Measurements from ENCODE around the gene PHLDB2.
A peak's percentile ranks its signal among the peaks of the same experiment; 100 is the strongest.

The PHLDB2 gene

GRCh38 chr3:111851511-111851954 lies 7.5 kb upstream of the PHLDB2 start:
- DNase-seq (ENCODE audit: low read depth in 2 of 2): no peak

GRCh38 chr3:111852540-111852939 lies 6.5 kb upstream of the PHLDB2 start:
- no peak for DNase-seq (ENCODE audit: low read depth in 2 of 2)

GRCh38 chr3:111853068-111853467 lies 6.0 kb upstream of the PHLDB2 start:
- no peak for DNase-seq (ENCODE audit: low read depth in 2 of 2)

- no peak for DNase-seq (ENCODE audit: low read depth in 2 of 2)
These were observed 4.1 kb upstream of the PHLDB2 start for GRCh38 chr3:111854990-111855389.

GRCh38 chr3:111856501-111856900 lies 2.6 kb upstream of the PHLDB2 start:
- DNase-seq (ENCODE audit: low read depth in 2 of 2): no peak

- no peak for DNase-seq (ENCODE audit: low read depth in 2 of 2)
These were observed 1.6 kb upstream of the PHLDB2 start for GRCh38 chr3:111857474-111857873.

- no peak for DNase-seq (ENCODE audit: low read depth in 2 of 2)
These were observed 423 bp upstream of the PHLDB2 start for GRCh38 chr3:111858642-111859041.

GRCh38 chr3:111859974-111860859 lies 1.2 kb downstream of the PHLDB2 start:
- DNase-seq (ENCODE audit: low read depth in 2 of 2): peak; percentile 16 to 18

GRCh38 chr3:111861391-111861790 lies 2.3 kb downstream of the PHLDB2 start:
- no peak for DNase-seq (ENCODE audit: low read depth in 2 of 2)

GRCh38 chr3:111862415-111862814 lies 3.4 kb downstream of the PHLDB2 start:
- no peak for DNase-seq (ENCODE audit: low read depth in 2 of 2)

GRCh38 chr3:111862974-111863373 lies 3.9 kb downstream of the PHLDB2 start:
- no peak for DNase-seq (ENCODE audit: low read depth in 2 of 2)

GRCh38 chr3:111863942-111864694 lies 5.1 kb downstream of the PHLDB2 start:
- no peak for DNase-seq (ENCODE audit: low read depth in 2 of 2)

- no peak for DNase-seq (ENCODE audit: low read depth in 2 of 2)
These were observed 6.0 kb downstream of the PHLDB2 start for GRCh38 chr3:111864821-111865656.

- DNase-seq (ENCODE audit: low read depth in 2 of 2): no peak
These were observed 8.9 kb downstream of the PHLDB2 start for GRCh38 chr3:111867889-111868426.

- DNase-seq (ENCODE audit: low read depth in 2 of 2): no peak
These were observed 11.6 kb downstream of the PHLDB2 start for GRCh38 chr3:111870620-111871019.

- no peak for DNase-seq (ENCODE audit: low read depth in 2 of 2)
These were observed 13.0 kb downstream of the PHLDB2 start for GRCh38 chr3:111871809-111872623.

- no peak for DNase-seq (ENCODE audit: low read depth in 2 of 2)
These were observed 13.9 kb downstream of the PHLDB2 start for GRCh38 chr3:111872979-111873378.

- no peak for DNase-seq (ENCODE audit: low read depth in 2 of 2)
These were observed 15.2 kb downstream of the PHLDB2 start for GRCh38 chr3:111874177-111874820.

GRCh38 chr3:111881480-111881879 lies 22.4 kb downstream of the PHLDB2 start:
- DNase-seq (ENCODE audit: low read depth in 2 of 2): no peak

- no peak for DNase-seq (ENCODE audit: low read depth in 2 of 2)
These were observed 23.1 kb downstream of the PHLDB2 start for GRCh38 chr3:111882194-111882593.
